CD4-positive, alpha-beta T cell (primary cell): Measurements from ENCODE around the gene MEIKIN. TPM values are rescaled to one million over a fixed set of nuclear protein-coding genes. Genes with fewer than 3 reads are reported as not detected.

Experiments used
- ATAC-seq: fragments of 200-7000 bp; cut with Tn5 transposase; one replicate; pipeline ENCODE4 v1.10.0; 2022; ENCODE audit warnings: mild to moderate bottlenecking; ENCODE audit not compliant: poor library complexity
- CTCF ChIA-PET: fragments of 350-600 bp; sonication (Branson Sonifier 250); formaldehyde crosslinking; loops from one replicate; lab custom pipeline; 2021; ENCODE audit warnings: antibody characterized with exemption, inconsistent platforms; lab: Charles Lee
- POLR2A ChIA-PET: fragments of 350-600 bp; sonication (Branson Sonifier 250); formaldehyde crosslinking; loops from one replicate; lab custom pipeline; 2021; ENCODE audit warnings: antibody characterized with exemption, inconsistent platforms; lab: Charles Lee
- DNase-seq, 14 experiments: peaks; one replicate each; pipeline ENCODE4 v3.0.0-alpha.2; 2013 to 2020; ENCODE audit warnings: mixed read lengths in 2 of 14
- H3K27ac ChIP-seq, 2 donors: one replicate each; pipeline versions ENCODE4 v1.5.1 to v1.7.0; 2013; ENCODE audit warnings: low read length in 2 of 2, low read depth in 1 of 2, mild to moderate bottlenecking in 1 of 2
- H3K27me3 ChIP-seq, 2 experiments: 1 replicate in 1 of 2; 2 replicates in 1 of 2; pipeline versions ENCODE4 v1.6.1 to v1.7.0; 2013; ENCODE audit warnings: low read length in 2 of 2, control low read depth in 1 of 2, mild to moderate bottlenecking in 1 of 2, moderate library complexity in 1 of 2; ENCODE audit not compliant: insufficient read depth in 2 of 2, control insufficient read depth in 1 of 2
- H3K36me3 ChIP-seq: one replicate; pipeline ENCODE4 v1.6.1; 2013; ENCODE audit warnings: low read length, control low read depth; ENCODE audit not compliant: insufficient read depth
- H3K4me1 ChIP-seq: one replicate; pipeline ENCODE4 v1.6.1; 2013; ENCODE audit warnings: low read length, control low read depth; ENCODE audit not compliant: insufficient read depth
- H3K4me3 ChIP-seq: one replicate; pipeline ENCODE4 v1.5.1; 2013; ENCODE audit warnings: mild to moderate bottlenecking, low read length, moderate library complexity
- H3K9me3 ChIP-seq, 2 experiments: 1 replicate in 1 of 2; 2 replicates in 1 of 2; pipeline versions ENCODE4 v1.6.1 to v1.7.0; 2013; ENCODE audit warnings: low read length in 2 of 2, mild to moderate bottlenecking in 2 of 2, control low read depth in 1 of 2, moderate library complexity in 1 of 2; ENCODE audit not compliant: control insufficient read depth in 1 of 2, insufficient read depth in 1 of 2
- H3K27ac Mint-ChIP-seq: one replicate; pipeline ENCODE4 v1.8.0; 2020; ENCODE audit warnings: mixed read lengths
- H3K27me3 Mint-ChIP-seq: one replicate; pipeline ENCODE4 v1.8.0; 2021; ENCODE audit warnings: mixed read lengths
- H3K36me3 Mint-ChIP-seq: one replicate; pipeline ENCODE4 v1.8.0; 2021; ENCODE audit warnings: low read depth, mixed read lengths
- H3K4me1 Mint-ChIP-seq: one replicate; pipeline ENCODE4 v1.8.0; 2021; ENCODE audit warnings: low read depth, mixed read lengths
- H3K4me3 Mint-ChIP-seq: one replicate; pipeline ENCODE4 v1.8.0; 2020; ENCODE audit warnings: mild to moderate bottlenecking, mixed read lengths
- H3K9me3 Mint-ChIP-seq: one replicate; pipeline ENCODE4 v1.8.0; 2020; ENCODE audit warnings: mixed read lengths
- CTCF ChIP-seq: fragments of 200-600 bp; IDR thresholded peaks from one replicate; pipeline ENCODE4 v1.8.0; 2022; ENCODE audit warnings: antibody characterized with exemption, mild to moderate bottlenecking
- intact Hi-C, 2 experiments: fragments of 100-400 bp; cut with DNase I in 1 of 2; cut with micrococcal nuclease in 1 of 2; formaldehyde crosslinking; loops; one replicate each; pipeline versions ENCODE4 v1.15.1 to v1.9.0; 2023 to 2025; cut with DNase I, micrococcal nuclease
- total RNA-seq, 174 experiments: library from RNA in 2 of 174; stranded (reverse) in 2 of 174; gene quantifications; one replicate each; pipeline ENCODE4 v1.2.3 and lab custom pipeline; 2021 to 2026

Gene MEIKIN
- total RNA-seq, 2 experiments from 2014 or later: not detected

GRCh38 chr5:131857388-131857787 lies 88.1 kb downstream of the MEIKIN start:
- no peaks in the 10 kb centered on the region for H3K27me3 Mint-ChIP-seq
- intact Hi-C loops: no loop called here
- Histone ChIP-seq H3K9me3 (peaks cover 0 to 7% of the 10 kb centered on the region in 2 experiments), H3K4me1 (no peaks in the 10 kb centered on the region), H3K27ac (no peak overlapping the region), H3K4me3 (no peak overlapping the region), H3K27me3 (no peaks in the 10 kb centered on the region), H3K36me3 (no peaks in the 10 kb centered on the region)
- H3K27ac Mint-ChIP-seq: no peak overlapping the region
- peaks cover 20% of the 10 kb centered on the region for H3K4me1 Mint-ChIP-seq
- CTCF ChIA-PET: no interaction called here
- TF ChIP-seq CTCF: no peak
- POLR2A ChIA-PET: no interaction called here
- no peak for ATAC-seq
- no peak for DNase-seq
- no peak overlapping the region for H3K4me3 Mint-ChIP-seq
- peaks cover 6% of the 10 kb centered on the region for H3K9me3 Mint-ChIP-seq
- H3K36me3 Mint-ChIP-seq: peaks cover under 1% of the 10 kb centered on the region

GRCh38 chr5:131855452-131855851 lies 90.0 kb downstream of the MEIKIN start:
- no peak overlapping the region for H3K4me3 ChIP-seq
- ChIA-PET POLR2A (no interaction called here), CTCF (no interaction called here)
- H3K9me3 Mint-ChIP-seq: peaks cover 9% of the 10 kb centered on the region
- peaks cover 3 to 7% of the 10 kb centered on the region in 2 experiments for H3K9me3 ChIP-seq
- H3K36me3 ChIP-seq: no peaks in the 10 kb centered on the region
- no peak for TF ChIP-seq CTCF
- ATAC-seq: no peak
- H3K27ac ChIP-seq: no peak overlapping the region
- H3K27me3 ChIP-seq: no peaks in the 10 kb centered on the region
- no peak overlapping the region for H3K4me3 Mint-ChIP-seq
- DNase-seq: no peak
- no peak overlapping the region for H3K27ac Mint-ChIP-seq
- intact Hi-C loops: no loop called here
- no peaks in the 10 kb centered on the region for H3K4me1 ChIP-seq
- peaks cover 20% of the 10 kb centered on the region for H3K4me1 Mint-ChIP-seq
- peaks cover 4% of the 10 kb centered on the region for H3K36me3 Mint-ChIP-seq
- H3K27me3 Mint-ChIP-seq: no peaks in the 10 kb centered on the region

GRCh38 chr5:131854134-131854533 lies 91.3 kb downstream of the MEIKIN start:
- TF ChIP-seq CTCF: no peak
- CTCF ChIA-PET: no interaction called here
- intact Hi-C loops: no loop called here
- Histone ChIP-seq H3K27ac (no peak overlapping the region), H3K9me3 (peaks cover 5 to 7% of the 10 kb centered on the region in 2 experiments), H3K4me3 (no peak overlapping the region), H3K36me3 (no peaks in the 10 kb centered on the region), H3K27me3 (no peaks in the 10 kb centered on the region), H3K4me1 (no peaks in the 10 kb centered on the region)
- peaks cover 7% of the 10 kb centered on the region for H3K9me3 Mint-ChIP-seq
- POLR2A ChIA-PET: no interaction called here
- no peak overlapping the region for H3K27ac Mint-ChIP-seq
- peaks cover 5% of the 10 kb centered on the region for H3K36me3 Mint-ChIP-seq
- H3K4me1 Mint-ChIP-seq: peaks cover 20% of the 10 kb centered on the region
- DNase-seq: peak in 3 of 14 experiments; percentile 9 to 59 (median 12)
- no peaks in the 10 kb centered on the region for H3K27me3 Mint-ChIP-seq
- no peak for ATAC-seq
- H3K4me3 Mint-ChIP-seq: no peak overlapping the region
